IMR-90 (cell line): ENCODE measurements around the gene SLF2. TPM values are rescaled to one million over a fixed set of nuclear protein-coding genes. Genes with fewer than 3 reads are reported as not detected.

Source experiments
- ATAC-seq: fragments of 200-7000 bp; cut with Tn5 transposase; 2 replicates; pipeline ENCODE4 v1.9.1; 2020; ENCODE audit warnings: low read depth, mild to moderate bottlenecking, moderate library complexity
- BruUV-seq: library from RNA; stranded (reverse); fragments of 400-500 nt; replicated peaks from 2 replicates; lab custom pipeline; 2021; lab: Mats Ljungman, UMichigan
- CTCF ChIA-PET: fragments of 300-600 bp; formaldehyde crosslinking; extraction: SDS; loops from one replicate; lab custom pipeline; 2021; ENCODE audit warnings: antibody characterized with exemption; lab: Yijun Ruan, JAX
- POLR2A ChIA-PET: fragments of 300-600 bp; sonication (Branson Sonifier 250); formaldehyde crosslinking; loops from one replicate; lab custom pipeline; 2022; ENCODE audit warnings: antibody characterized with exemption; ENCODE audit not compliant: unreplicated experiment; lab: Charles Lee
- DNase-seq: peaks from one replicate; pipeline ENCODE4 v3.0.0; 2013
- H2AFZ ChIP-seq: replicated peaks from 2 replicates; pipeline ENCODE3; 2013; ENCODE audit warnings: low read length, mild to moderate bottlenecking; ENCODE audit not compliant: poor library complexity
- H2AK5ac ChIP-seq: 2 replicates; pipeline ENCODE4 v1.6.1; 2013; ENCODE audit warnings: low read depth, low read length, inconsistent platforms
- H2AK9ac ChIP-seq: replicated peaks from 2 replicates; pipeline ENCODE3; 2013; ENCODE audit warnings: mild to moderate bottlenecking, low read depth, low read length, moderate library complexity; ENCODE audit not compliant: poor library complexity
- H2BK120ac ChIP-seq: 2 replicates; pipeline ENCODE4 v1.6.1; 2013; ENCODE audit warnings: low read depth, low read length, inconsistent platforms
- H2BK15ac ChIP-seq: 3 replicates; pipeline ENCODE4 v1.6.1; 2013; ENCODE audit warnings: low read depth, low read length, inconsistent platforms
- H2BK20ac ChIP-seq: 2 replicates; pipeline ENCODE4 v1.6.1; 2013; ENCODE audit warnings: low read depth, mild to moderate bottlenecking, inconsistent platforms, low read length, moderate library complexity
- H2BK5ac ChIP-seq: 2 replicates; pipeline ENCODE4 v1.6.1; 2013; ENCODE audit warnings: mild to moderate bottlenecking, low read depth, low read length, inconsistent platforms; ENCODE audit not compliant: poor library complexity, severe bottlenecking
- H3K14ac ChIP-seq: replicated peaks from 2 replicates; pipeline ENCODE4 v1.6.1; 2013; ENCODE audit warnings: low read depth, low read length, inconsistent platforms
- H3K18ac ChIP-seq: 2 replicates; pipeline ENCODE4 v1.6.1; 2013; ENCODE audit warnings: low read depth, low read length, control low read depth
- H3K23ac ChIP-seq: 2 replicates; pipeline ENCODE4 v1.6.1; 2013; ENCODE audit warnings: low read depth, low read length, inconsistent platforms
- H3K27ac ChIP-seq: 2 replicates; pipeline ENCODE4 v1.5.1; 2013; ENCODE audit warnings: mild to moderate bottlenecking, control low read depth, low read length; ENCODE audit not compliant: insufficient read depth
- H3K27me3 ChIP-seq: 2 replicates; pipeline ENCODE4 v1.6.1; 2013; ENCODE audit warnings: low read length; ENCODE audit not compliant: control insufficient read depth, insufficient read depth
- H3K36me3 ChIP-seq: 2 replicates; pipeline ENCODE4 v1.6.1; 2013; ENCODE audit warnings: low read length, mixed read lengths; ENCODE audit not compliant: control insufficient read depth, insufficient read depth
- H3K4ac ChIP-seq: 2 replicates; pipeline ENCODE4 v1.6.1; 2013; ENCODE audit warnings: low read depth, low read length, inconsistent platforms
- H3K4me1 ChIP-seq: 2 replicates; pipeline ENCODE4 v1.6.1; 2013; ENCODE audit warnings: low read length, mixed read lengths; ENCODE audit not compliant: control insufficient read depth, insufficient read depth
- H3K4me2 ChIP-seq: 2 replicates; pipeline ENCODE4 v1.6.1; 2013; ENCODE audit warnings: low read depth, mild to moderate bottlenecking, control low read depth, low read length, moderate library complexity
- H3K4me3 ChIP-seq: 2 replicates; pipeline ENCODE4 v1.5.1; 2013; ENCODE audit warnings: low read depth, mild to moderate bottlenecking, control low read depth, low read length, moderate library complexity; ENCODE audit not compliant: insufficient read depth
- H3K56ac ChIP-seq: 2 replicates; pipeline ENCODE4 v1.6.1; 2013; ENCODE audit warnings: low read length, inconsistent platforms; ENCODE audit not compliant: insufficient read depth; ENCODE audit errors: extremely low read depth
- H3K79me1 ChIP-seq, 2 experiments: 2 replicates each; pipeline ENCODE4 v1.6.1; 2013; ENCODE audit warnings: low read length in 2 of 2, inconsistent platforms in 1 of 2, low read depth in 1 of 2
- H3K9ac ChIP-seq: 2 replicates; pipeline ENCODE4 v1.6.1; 2013; ENCODE audit warnings: low read depth, low read length, control low read depth
- H3K9me1 ChIP-seq: 2 replicates; pipeline ENCODE4 v1.6.1; 2013; ENCODE audit warnings: low read length, inconsistent platforms; ENCODE audit not compliant: insufficient read depth
- H3K9me3 ChIP-seq: 2 replicates; pipeline ENCODE4 v1.6.1; 2013; ENCODE audit warnings: low read length; ENCODE audit not compliant: control insufficient read depth, insufficient read depth
- H4K20me1 ChIP-seq: 2 replicates; pipeline ENCODE4 v1.6.1; 2013; ENCODE audit warnings: low read length, inconsistent platforms; ENCODE audit not compliant: insufficient read depth
- H4K5ac ChIP-seq: 2 replicates; pipeline ENCODE4 v1.6.1; 2013; ENCODE audit warnings: mild to moderate bottlenecking, low read depth, low read length, control low read depth
- H4K8ac ChIP-seq, 2 experiments: 2 replicates each; pipeline ENCODE4 v1.6.1; 2013; ENCODE audit warnings: low read depth in 2 of 2, low read length in 2 of 2, control low read depth in 1 of 2, inconsistent platforms in 1 of 2
- H4K91ac ChIP-seq: 2 replicates; pipeline ENCODE4 v1.6.1; 2013; ENCODE audit warnings: low read depth, low read length, inconsistent platforms; ENCODE audit not compliant: insufficient read depth
- BHLHE40 ChIP-seq: fragments of 150-350 bp; IDR thresholded peaks from 2 replicates; pipeline ENCODE4 v1.6.1; 2016; ENCODE audit warnings: mild to moderate bottlenecking, low read depth, low read length
- CHD1 ChIP-seq: IDR thresholded peaks from 2 replicates; pipeline ENCODE4 v1.6.1; 2012; ENCODE audit warnings: low read depth, low read length, improper control_type of control experiment
- CTCF ChIP-seq: conservative IDR thresholded peaks from 2 replicates; pipeline ENCODE4 v1.5.1; 2012; ENCODE audit warnings: mild to moderate bottlenecking, low read depth, low read length, improper control_type of control experiment
- ELK1 ChIP-seq: fragments of 150-350 bp; IDR thresholded peaks from 2 replicates; pipeline ENCODE4 v1.6.1; 2016; ENCODE audit warnings: low read depth, mild to moderate bottlenecking, low read length, moderate library complexity, borderline replicate concordance
- FOS ChIP-seq: fragments of 150-350 bp; IDR thresholded peaks from 2 replicates; pipeline ENCODE4 v1.6.1; 2016; ENCODE audit warnings: low read depth, low read length
- MAFK ChIP-seq: IDR thresholded peaks from 2 replicates; pipeline ENCODE4 v1.6.1; 2012; ENCODE audit warnings: low read depth, low read length, improper control_type of control experiment
- MAZ ChIP-seq: IDR thresholded peaks from 2 replicates; pipeline ENCODE4 v1.6.1; 2012; ENCODE audit warnings: low read depth, mild to moderate bottlenecking, low read length, improper control_type of control experiment, moderate library complexity, borderline replicate concordance
- MXI1 ChIP-seq: IDR thresholded peaks from 2 replicates; pipeline ENCODE4 v1.6.1; 2012; ENCODE audit warnings: low read depth, mild to moderate bottlenecking, low read length, moderate library complexity, borderline replicate concordance
- NFE2L2 ChIP-seq: fragments of 150-350 bp; IDR thresholded peaks from 2 replicates; pipeline ENCODE4 v1.6.1; 2016; ENCODE audit warnings: low read depth, mild to moderate bottlenecking, low read length
- POLR2A ChIP-seq: IDR thresholded peaks from 2 replicates; pipeline ENCODE4 v1.6.1; 2012; ENCODE audit warnings: mild to moderate bottlenecking, low read depth, low read length
- RAD21 ChIP-seq: IDR thresholded peaks from 2 replicates; pipeline ENCODE4 v1.6.1; 2012; ENCODE audit warnings: low read length, improper control_type of control experiment
- RCOR1 ChIP-seq: IDR thresholded peaks from 2 replicates; pipeline ENCODE4 v1.6.1; 2012; ENCODE audit warnings: mild to moderate bottlenecking, low read length, improper control_type of control experiment; ENCODE audit not compliant: insufficient replicate concordance
- RFX5 ChIP-seq: IDR thresholded peaks from 2 replicates; pipeline ENCODE4 v1.8.0; 2012; ENCODE audit warnings: low read depth, mild to moderate bottlenecking, low read length, moderate library complexity
- SMC3 ChIP-seq: fragments of 150-350 bp; IDR thresholded peaks from 2 replicates; pipeline ENCODE4 v1.6.1; 2016; ENCODE audit warnings: low read depth, mild to moderate bottlenecking, antibody characterized with exemption, low read length, moderate library complexity
- WGBS, 2 experiments: methylation state at CpG; one replicate each; pipeline versions ENCODE4 v1.1.5 to v1.1.7; 2013; ENCODE audit warnings: missing lambda C conversion rate in 2 of 2; ENCODE audit not compliant: insufficient read length in 1 of 2; ENCODE audit errors: extremely low coverage in 2 of 2; 5-methylcytosine and 5-hydroxymethylcytosine counted together
- dilution Hi-C: fragments of 300-500 bp; cut with HindIII; formaldehyde crosslinking; loops from one replicate; pipeline ENCODE4 v1.14.3; 2018; ENCODE audit warnings: low sequenced_read_pairs; ENCODE audit not compliant: unreplicated experiment
- in situ Hi-C: fragments of 300-500 bp; cut with MboI; formaldehyde crosslinking; loops from 3 replicates; pipeline ENCODE4 v1.14.3; 2019; ENCODE audit warnings: low sequenced_read_pairs, inconsistent platforms, mixed read lengths
- intact Hi-C: fragments of 100-400 bp; cut with micrococcal nuclease; formaldehyde crosslinking; loops from 2 replicates; pipeline ENCODE4 v1.10.0; 2022
- polyA plus RNA-seq, 3 experiments: library from polyadenylated mRNA; depleted of rRNA; stranded (reverse); fragments of >200 nt; gene quantifications; 2 replicates each; pipeline ENCODE4 v1.2.3, GENCODE V29; 2012; ENCODE audit warnings: low replicate concordance in 1 of 3
- total RNA-seq: library from RNA; depleted of rRNA; stranded (reverse); fragments of >200 nt; gene quantifications from 2 replicates; pipeline ENCODE4 v1.2.3, GENCODE V29; 2012

SLF2 gene
- total and polyA plus RNA-seq, 2 of the 4 experiments (the other 2 are of a cell fraction), result 8.5 to 21.7 TPM

- Histone ChIP-seq H2BK15ac (no peak overlapping the region), H4K8ac (peak overlapping the region; percentile 95 to 100; a peak in 3 of 4 replicates), H4K91ac (no peak overlapping the region; the same call in 1 of the 2 replicates), H2BK20ac (no peak overlapping the region), H2AFZ (peak overlapping the region; percentile 99), H3K56ac (no peak overlapping the region), H3K9me3 (no peaks in the 10 kb centered on the region), H2BK120ac (no peak overlapping the region), H4K20me1 (0 out of 2 replicates have a peak, but pooled peaks cover 3% of the 10 kb centered on the region), H3K4ac (peak overlapping the region; percentile 99), H4K5ac (peak overlapping the region; percentile 96), H3K9ac (peak overlapping the region; percentile 97), H2AK9ac (peak overlapping the region; percentile 98), H3K23ac (peak overlapping the region; percentile 73; the same call in 1 of the 2 replicates), H3K9me1 (peaks cover 9% of the 10 kb centered on the region), H3K27me3 (no peaks in the 10 kb centered on the region), H3K36me3 (peaks cover 31% of the 10 kb centered on the region), H3K79me1 (peaks cover 60 to 67% of the 10 kb centered on the region in 2 experiments), H3K18ac (no peak overlapping the region), H3K4me3 (peak overlapping the region; percentile 90), H3K4me2 (peak overlapping the region; percentile 93), H3K4me1 (peaks cover 8% of the 10 kb centered on the region; the same call in 1 of the 2 replicates), H2BK5ac (no peak overlapping the region), H2AK5ac (peak overlapping the region; percentile 88), H3K14ac (peak overlapping the region; percentile 99; the same call in 1 of the 2 replicates), H3K27ac (peak overlapping the region; percentile 98)
- ChIA-PET CTCF (interaction anchor here (1.5 kb wide), 1 partner anchor 28 kb away, joined by 3 read pairs; no protein-coding TSS in a partner anchor), POLR2A (no interaction called here)
- ATAC-seq, result no peak
- dilution Hi-C loops, result no loop called here
- TF ChIP-seq FOS, result no peak
- TF ChIP-seq POLR2A, result no peak
- TF ChIP-seq ELK1, result no peak
- TF ChIP-seq NFE2L2, result no peak
- TF ChIP-seq RAD21, result no peak
- no peak for TF ChIP-seq MXI1
- TF ChIP-seq MAFK, result no peak
- TF ChIP-seq MAZ, result no peak
- no peak for TF ChIP-seq CTCF
- TF ChIP-seq BHLHE40, result no peak
- no peak for TF ChIP-seq RFX5
- no peak for TF ChIP-seq CHD1
- no peak for TF ChIP-seq SMC3
- no peak for TF ChIP-seq RCOR1
- intact Hi-C loops, result no loop called here
- DNase-seq, result no peak
- in situ Hi-C loops, result no loop called here
- 31% methylated on average over 12 of the region's 17 CpGs; no CpG with 5 or more reads in 1 of the 2 experiments for WGBS, 2 experiments
- TSS peak; percentile 95 for BruUV-seq
Observed at GRCh38 chr10:100986623-100986951, 73.8 kb downstream of the SLF2 start.
